GM23338 (cell line): ENCODE data around the gene SEL1L2.

Experiments used
- CTCF ChIP-seq, 2 experiments: fragments of 200-600 bp in 1 of 2; sonication (generic) in 1 of 2; conservative IDR thresholded peaks; 2 replicates each; pipeline versions ENCODE4 v1.5.1 to v1.6.1; 2016 to 2017; ENCODE audit warnings: antibody characterized with exemption in 2 of 2, low read depth in 2 of 2, mild to moderate bottlenecking in 2 of 2, moderate library complexity in 1 of 2
- JUNB ChIP-seq: IDR thresholded peaks from one replicate; pipeline ENCODE4 v1.6.1; 2016; ENCODE audit warnings: antibody characterized with exemption; ENCODE audit not compliant: unreplicated experiment

- TF ChIP-seq CTCF (conservative IDR thresholded peaks at IDR 0.05; ENCODE audit: low read depth in 2 of 2) (no peak), JUNB (no peak)
Observed at GRCh38 chr20:13868331-13868730, 122.1 kb downstream of the SEL1L2 start.
